ENCODE measurements around the gene DHX58. TPM values are rescaled to one million over a fixed set of nuclear protein-coding genes. Genes with fewer than 3 reads are reported as not detected.

The DHX58 gene
- total and polyA plus RNA-seq, 2 donors, result 7.6 to 16.1 TPM

DNA sequence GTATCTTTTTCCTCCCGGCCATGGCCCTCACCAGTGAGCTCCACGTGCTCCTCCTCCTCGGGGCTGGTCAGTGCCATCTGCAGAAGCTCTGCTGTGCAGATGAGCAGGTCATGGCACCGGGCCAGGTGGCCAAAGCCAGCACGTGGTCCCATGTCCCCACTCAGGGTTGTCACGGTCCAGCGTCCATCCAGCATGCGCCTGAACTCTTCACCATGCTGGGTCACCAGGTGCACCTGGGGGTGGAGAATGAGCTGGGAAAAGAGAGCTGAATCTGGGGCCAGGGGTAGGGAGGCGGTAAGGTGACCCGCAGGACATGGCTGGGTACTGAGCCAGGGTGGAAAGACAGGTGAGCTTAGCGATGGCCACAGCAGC is 1.3 kb downstream of the DHX58 start:
- H3K36me3 ChIP-seq (ENCODE audit: insufficient read depth), result no peaks in the 10 kb centered on the region
- 83% methylated on average over 11 of the region's 11 CpGs for WGBS
- DNase-seq (ENCODE audit: extremely low spot score), result no peak
- no peak overlapping the region for H3K4me3 ChIP-seq (ENCODE audit: low read depth, low read length)
- H3K27ac ChIP-seq (ENCODE audit: low read depth), result no peak overlapping the region
- no peaks in the 10 kb centered on the region for H3K4me1 ChIP-seq (ENCODE audit: insufficient read depth)

- DNase-seq (ENCODE audit: extremely low spot score), result no peak
- Histone ChIP-seq H3K4me3 (ENCODE audit: low read depth, low read length) (no peak overlapping the region), H3K4me1 (ENCODE audit: insufficient read depth) (no peaks in the 10 kb centered on the region), H3K36me3 (ENCODE audit: insufficient read depth) (no peaks in the 10 kb centered on the region), H3K27ac (ENCODE audit: low read depth) (no peak overlapping the region)
- 92% methylated on average over 18 of the region's 18 CpGs for WGBS
Observed at GRCh38 chr17:42110301-42111264, 1.9 kb downstream of the DHX58 start.

DNA sequence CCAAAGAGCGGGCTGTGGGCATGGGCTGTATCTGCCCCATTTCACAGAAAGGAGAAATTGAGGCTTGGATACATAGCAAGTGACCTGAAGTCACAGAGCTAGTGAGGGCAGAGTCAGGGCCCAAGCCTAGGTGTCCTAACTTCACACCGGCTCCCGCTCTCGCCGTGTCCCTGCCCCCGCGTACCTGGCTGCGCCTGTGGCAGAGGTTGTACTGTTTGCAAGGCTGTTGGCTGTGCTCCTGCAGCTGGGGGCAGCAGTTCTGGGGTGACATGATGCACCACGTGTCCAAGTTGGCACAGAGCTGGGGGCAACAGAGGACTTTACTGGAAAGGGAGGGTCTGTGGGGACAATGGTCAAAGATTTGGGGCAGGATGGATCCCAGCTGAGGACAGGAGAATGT is 3.4 kb downstream of the DHX58 start:
- Histone ChIP-seq H3K27ac (ENCODE audit: low read depth) (no peak overlapping the region), H3K4me3 (ENCODE audit: low read depth, low read length) (no peak overlapping the region), H3K4me1 (ENCODE audit: insufficient read depth) (no peaks in the 10 kb centered on the region), H3K36me3 (ENCODE audit: insufficient read depth) (no peaks in the 10 kb centered on the region)
- DNase-seq (ENCODE audit: extremely low spot score), result no peak
- WGBS, result 90% methylated on average over 9 of the region's 9 CpGs

DNA sequence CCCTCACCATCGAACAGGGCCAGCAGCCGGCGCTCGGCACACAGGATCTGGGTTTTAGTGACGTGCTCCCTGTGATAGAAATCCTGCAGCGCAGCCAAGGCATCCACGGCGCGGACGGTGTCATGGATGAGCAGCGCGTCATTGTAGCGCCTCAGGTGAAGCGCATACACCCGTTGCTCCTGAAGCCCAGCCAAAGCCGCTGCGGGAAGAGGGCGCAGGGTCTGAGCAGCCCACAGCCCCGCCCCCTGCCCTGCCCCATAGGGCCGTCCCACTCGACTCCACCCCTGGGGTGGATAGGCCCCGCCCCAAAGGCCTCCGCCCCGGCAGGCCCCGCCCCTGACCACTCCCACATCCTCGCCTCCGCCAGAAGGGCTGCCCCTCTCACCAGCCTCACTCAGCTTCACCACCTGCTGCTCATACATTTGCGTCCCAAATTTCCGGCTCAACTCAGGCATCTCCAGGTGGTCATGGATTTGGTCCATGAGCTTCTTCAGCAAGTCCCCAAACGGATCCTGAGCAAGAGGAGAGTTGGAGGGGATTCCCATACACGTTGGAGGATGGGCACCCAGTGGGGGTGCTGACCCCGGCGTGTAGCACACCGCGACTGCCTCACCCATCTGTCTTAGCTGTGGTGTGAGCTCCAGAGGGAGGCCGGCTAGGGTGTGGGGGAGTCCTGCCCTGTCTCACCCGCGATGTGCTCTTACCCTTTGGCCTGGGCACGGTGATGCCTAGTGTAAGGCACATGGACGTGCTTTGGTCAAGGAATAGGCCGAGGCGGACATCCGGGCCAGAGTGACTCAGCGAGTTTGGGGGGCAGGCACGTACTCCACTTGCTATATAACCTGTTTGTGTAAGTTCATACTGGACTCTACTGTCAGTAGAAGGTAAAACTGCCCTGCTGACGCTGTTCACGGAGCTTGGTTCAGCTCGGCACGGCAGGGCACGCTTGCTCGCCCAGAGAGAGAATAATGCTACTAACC is 4.6 kb downstream of the DHX58 start:
- Histone ChIP-seq H3K4me3 (ENCODE audit: low read depth, low read length) (no peak overlapping the region), H3K27ac (ENCODE audit: low read depth) (no peak overlapping the region), H3K4me1 (ENCODE audit: insufficient read depth) (no peaks in the 10 kb centered on the region), H3K36me3 (ENCODE audit: insufficient read depth) (no peaks in the 10 kb centered on the region)
- DNase-seq (ENCODE audit: extremely low spot score), result no peak
- WGBS, result 50% methylated on average over 51 of the region's 51 CpGs

DNA sequence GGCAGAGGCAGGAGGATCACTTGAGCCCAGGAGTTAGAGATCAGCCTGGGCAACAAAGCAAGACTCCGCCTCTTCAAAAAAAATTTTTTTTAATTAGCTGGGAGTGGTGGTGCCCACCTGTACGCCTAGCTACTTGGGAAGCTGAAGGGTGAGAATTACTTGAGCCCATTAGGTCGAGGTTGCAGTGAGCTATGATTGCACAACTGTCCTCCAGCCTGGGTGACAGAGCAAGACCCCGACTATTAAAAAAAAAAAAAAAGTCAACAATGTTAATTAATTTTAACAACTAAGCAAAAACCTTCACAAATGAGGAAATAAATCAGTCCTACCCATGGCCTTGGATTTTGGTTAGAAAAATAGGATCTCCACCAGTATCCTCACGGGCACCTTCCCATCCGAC is 5.4 kb downstream of the DHX58 start:
- 78% methylated on average over 6 of the region's 6 CpGs for WGBS
- no peak overlapping the region for H3K27ac ChIP-seq (ENCODE audit: low read depth)
- H3K4me3 ChIP-seq (ENCODE audit: low read depth, low read length), result no peak overlapping the region
- no peak for DNase-seq (ENCODE audit: extremely low spot score)
- no peaks in the 10 kb centered on the region for H3K36me3 ChIP-seq (ENCODE audit: insufficient read depth)
- H3K4me1 ChIP-seq (ENCODE audit: insufficient read depth), result no peaks in the 10 kb centered on the region

DNA sequence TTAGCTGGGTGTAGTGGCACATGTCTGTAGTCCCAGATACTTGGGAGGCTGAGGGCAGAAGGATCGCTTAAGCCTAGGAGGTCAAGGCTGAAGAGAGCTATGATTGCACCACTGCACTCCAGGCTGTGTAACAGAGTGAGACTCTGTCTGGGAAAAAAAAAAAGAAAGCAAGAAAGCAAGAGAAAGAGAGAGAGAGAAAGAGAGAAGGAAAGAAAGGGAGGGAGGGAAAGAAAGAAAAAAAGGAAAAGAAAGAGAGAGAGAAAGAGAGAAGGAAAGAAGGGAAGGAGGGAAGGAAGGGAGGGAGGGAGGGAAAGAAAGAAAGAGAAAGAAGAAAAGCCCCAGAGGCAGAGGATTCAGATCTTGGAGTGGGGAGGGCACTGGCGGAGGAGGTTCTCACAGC is 6.5 kb downstream of the DHX58 start:
- no peaks in the 10 kb centered on the region for H3K36me3 ChIP-seq (ENCODE audit: insufficient read depth)
- H3K4me3 ChIP-seq (ENCODE audit: low read depth, low read length), result no peak overlapping the region
- no peak overlapping the region for H3K27ac ChIP-seq (ENCODE audit: low read depth)
- no peaks in the 10 kb centered on the region for H3K4me1 ChIP-seq (ENCODE audit: insufficient read depth)
- 94% methylated on average over 2 of the region's 2 CpGs for WGBS
- no peak for DNase-seq (ENCODE audit: extremely low spot score)

- no peak for DNase-seq (ENCODE audit: extremely low spot score)
- WGBS, result 74% methylated on average over 3 of the region's 3 CpGs
- Histone ChIP-seq H3K36me3 (ENCODE audit: insufficient read depth) (no peaks in the 10 kb centered on the region), H3K4me3 (ENCODE audit: low read depth, low read length) (no peak overlapping the region), H3K4me1 (ENCODE audit: insufficient read depth) (no peaks in the 10 kb centered on the region), H3K27ac (ENCODE audit: low read depth) (no peak overlapping the region)
Observed at GRCh38 chr17:42104264-42104663, 8.2 kb downstream of the DHX58 start.

GRCh38 chr17:42103221-42103954 is 9.1 kb downstream of the DHX58 start:
- no peak overlapping the region for H3K27ac ChIP-seq (ENCODE audit: low read depth)
- H3K36me3 ChIP-seq (ENCODE audit: insufficient read depth), result no peaks in the 10 kb centered on the region
- WGBS, result 83% methylated on average over 11 of the region's 11 CpGs
- H3K4me3 ChIP-seq (ENCODE audit: low read depth, low read length), result no peak overlapping the region
- no peak for DNase-seq (ENCODE audit: extremely low spot score)
- no peaks in the 10 kb centered on the region for H3K4me1 ChIP-seq (ENCODE audit: insufficient read depth)

DNA sequence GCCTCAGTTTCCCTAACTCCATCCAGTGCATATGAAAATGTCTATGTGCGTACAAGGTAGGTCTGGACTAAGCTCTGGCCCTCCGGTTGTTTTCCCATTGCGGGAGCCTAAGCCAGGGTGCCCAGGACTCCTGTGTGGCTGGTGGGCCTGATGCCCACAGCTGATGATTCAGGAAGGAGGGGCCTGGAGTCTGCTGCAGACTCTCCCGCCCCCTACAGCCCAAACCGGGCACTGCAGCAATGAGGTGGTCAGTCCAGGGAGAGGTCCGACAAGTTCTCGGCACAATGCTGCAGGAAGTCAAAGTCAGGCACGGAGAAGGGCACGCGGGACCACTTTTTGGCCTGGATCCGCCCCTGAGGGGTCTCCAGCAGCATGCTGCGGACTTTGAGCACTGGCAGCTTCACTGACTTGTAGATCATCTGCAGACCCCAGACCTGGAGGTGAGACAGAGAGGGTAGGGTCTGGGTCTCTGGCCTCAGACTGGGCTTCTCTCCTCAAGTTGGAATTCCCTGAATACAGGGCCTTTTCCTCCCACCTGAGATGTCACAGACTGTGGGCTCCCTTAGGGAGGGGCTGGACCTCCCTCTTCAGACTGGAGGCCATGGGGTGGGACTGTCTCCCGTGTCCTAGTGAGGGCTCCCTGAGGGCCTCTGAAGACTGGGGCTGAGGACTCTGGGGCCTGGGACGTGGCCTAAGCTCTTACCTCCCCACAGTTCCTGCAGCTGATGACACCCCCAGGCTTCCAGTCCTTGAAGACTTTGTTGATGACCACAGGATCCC is 10.8 kb downstream of the DHX58 start:
- Histone ChIP-seq H3K36me3 (ENCODE audit: insufficient read depth) (no peaks in the 10 kb centered on the region), H3K4me3 (ENCODE audit: low read depth, low read length) (no peak overlapping the region), H3K27ac (ENCODE audit: low read depth) (no peak overlapping the region), H3K4me1 (ENCODE audit: insufficient read depth) (no peaks in the 10 kb centered on the region)
- no peak for DNase-seq (ENCODE audit: extremely low spot score)
- WGBS, result 35% methylated on average over 14 of the region's 14 CpGs

GRCh38 chr17:42098730-42099399 is 13.6 kb downstream of the DHX58 start:
- Histone ChIP-seq H3K36me3 (ENCODE audit: insufficient read depth) (no peaks in the 10 kb centered on the region), H3K4me3 (ENCODE audit: low read depth, low read length) (no peak overlapping the region), H3K27ac (ENCODE audit: low read depth) (no peak overlapping the region), H3K4me1 (ENCODE audit: insufficient read depth) (no peaks in the 10 kb centered on the region)
- 56% methylated on average over 14 of the region's 14 CpGs for WGBS
- DNase-seq (ENCODE audit: extremely low spot score), result no peak

GRCh38 chr17:42097691-42098631 is 14.6 kb downstream of the DHX58 start, which contains the start of gene ZNF385C:
Gene ZNF385C (minus strand): TSS chr17:42098473. CDS start chr17:42063056, 35,417 bp downstream.
- WGBS, result 6% methylated on average over 52 of the region's 52 CpGs
- Histone ChIP-seq H3K36me3 (ENCODE audit: insufficient read depth) (no peaks in the 10 kb centered on the region), H3K27ac (ENCODE audit: low read depth) (no peak within 1 kb of the TSS), H3K4me3 (ENCODE audit: low read depth, low read length) (no peak within 1 kb of the TSS), H3K4me1 (ENCODE audit: insufficient read depth) (no peaks in the 10 kb centered on the region)
- no peak for DNase-seq (ENCODE audit: extremely low spot score)
